ENCODE data around the gene MAGI3.

DNA sequence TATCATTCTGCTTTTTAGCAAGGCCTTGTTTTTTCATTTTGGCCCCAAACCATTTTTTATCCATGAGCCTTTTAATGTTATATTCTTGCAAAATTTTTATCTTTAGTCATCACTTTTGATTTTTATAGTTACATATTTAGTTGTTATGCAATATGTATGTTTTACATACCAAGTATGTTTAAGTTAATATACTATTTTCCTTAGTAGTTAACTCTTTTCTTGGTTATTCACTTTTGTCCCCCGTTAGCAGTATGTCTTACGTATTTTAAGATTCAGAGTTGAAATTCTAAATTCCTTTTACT, 44.5 kb downstream of the MAGI3 start:
- TF ChIP-seq, protein P1, sequence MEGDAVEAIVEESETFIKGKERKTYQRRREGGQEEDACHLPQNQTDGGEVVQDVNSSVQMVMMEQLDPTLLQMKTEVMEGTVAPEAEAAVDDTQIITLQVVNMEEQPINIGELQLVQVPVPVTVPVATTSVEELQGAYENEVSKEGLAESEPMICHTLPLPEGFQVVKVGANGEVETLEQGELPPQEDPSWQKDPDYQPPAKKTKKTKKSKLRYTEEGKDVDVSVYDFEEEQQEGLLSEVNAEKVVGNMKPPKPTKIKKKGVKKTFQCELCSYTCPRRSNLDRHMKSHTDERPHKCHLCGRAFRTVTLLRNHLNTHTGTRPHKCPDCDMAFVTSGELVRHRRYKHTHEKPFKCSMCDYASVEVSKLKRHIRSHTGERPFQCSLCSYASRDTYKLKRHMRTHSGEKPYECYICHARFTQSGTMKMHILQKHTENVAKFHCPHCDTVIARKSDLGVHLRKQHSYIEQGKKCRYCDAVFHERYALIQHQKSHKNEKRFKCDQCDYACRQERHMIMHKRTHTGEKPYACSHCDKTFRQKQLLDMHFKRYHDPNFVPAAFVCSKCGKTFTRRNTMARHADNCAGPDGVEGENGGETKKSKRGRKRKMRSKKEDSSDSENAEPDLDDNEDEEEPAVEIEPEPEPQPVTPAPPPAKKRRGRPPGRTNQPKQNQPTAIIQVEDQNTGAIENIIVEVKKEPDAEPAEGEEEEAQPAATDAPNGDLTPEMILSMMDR (IDR thresholded peaks at IDR 0.05), result no peak
- TF ChIP-seq POLR2A (IDR thresholded peaks at IDR 0.05), result no peak
